SK-N-SH treated with all-trans-retinoic acid at 6 μM for 48 hours (cell line): ENCODE measurements around the gene CADM1.

Source experiments
- ARNTL ChIP-seq: fragments of 450-650 bp; formaldehyde crosslinking; IDR thresholded peaks from 2 replicates; pipeline ENCODE4 v1.5.0; 2020; ENCODE audit warnings: low read depth, mild to moderate bottlenecking, moderate library complexity, borderline replicate concordance
- CSDC2 ChIP-seq: fragments of 250-450 bp; sonication (Bioruptor Pico); IDR thresholded peaks from 2 replicates; pipeline ENCODE4 v1.5.0; 2020; ENCODE audit warnings: mild to moderate bottlenecking, moderate library complexity
- ESRRG ChIP-seq: fragments of 250-450 bp; sonication (Bioruptor Pico); IDR thresholded peaks from 2 replicates; pipeline ENCODE4 v1.6.1; 2021; ENCODE audit warnings: mild to moderate bottlenecking
- ISL1 ChIP-seq: fragments of 250-450 bp; sonication (Bioruptor Pico); IDR thresholded peaks from 2 replicates; pipeline ENCODE4 v2.1.2; 2022; ENCODE audit warnings: mild to moderate bottlenecking, moderate library complexity
- ZC3H10 ChIP-seq: fragments of 250-450 bp; sonication (Bioruptor Pico); IDR thresholded peaks from 2 replicates; pipeline ENCODE4 v1.5.1; 2021; ENCODE audit warnings: mild to moderate bottlenecking, moderate library complexity
- ZFP3 ChIP-seq: fragments of 250-450 bp; sonication (Bioruptor Pico); IDR thresholded peaks from 2 replicates; pipeline ENCODE4 v1.5.0; 2020; ENCODE audit warnings: mild to moderate bottlenecking, moderate library complexity
- ZFP30 ChIP-seq: fragments of 450-650 bp; formaldehyde crosslinking; IDR thresholded peaks from 2 replicates; pipeline ENCODE4 v1.5.0; 2022; ENCODE audit warnings: mild to moderate bottlenecking, moderate library complexity
- ZNF565 ChIP-seq: fragments of 450-650 bp; formaldehyde crosslinking; conservative IDR thresholded peaks from 2 replicates; pipeline ENCODE4 v1.5.0; 2020; ENCODE audit warnings: low read depth, mild to moderate bottlenecking, moderate library complexity
- TF ChIP-seq, protein P1 (sequence below): fragments of 250-450 bp; sonication (Bioruptor Pico); IDR thresholded peaks from 2 replicates; pipeline ENCODE4 v1.5.0; 2020; ENCODE audit warnings: mild to moderate bottlenecking, moderate library complexity
- TF ChIP-seq, protein P2 (sequence below): fragments of 250-450 bp; sonication (Bioruptor Pico); IDR thresholded peaks from 2 replicates; pipeline ENCODE4 v1.5.1; 2020; ENCODE audit warnings: low read depth, mild to moderate bottlenecking, moderate library complexity
- TF ChIP-seq, protein P3 (sequence below): fragments of 250-450 bp; sonication (Bioruptor Pico); IDR thresholded peaks from 2 replicates; pipeline ENCODE4 v1.8.0; 2020; ENCODE audit warnings: mild to moderate bottlenecking, moderate library complexity, borderline replicate concordance
- TF ChIP-seq, protein P4 (sequence below): fragments of 250-450 bp; sonication (Bioruptor Pico); IDR thresholded peaks from 2 replicates; pipeline ENCODE4 v1.5.1; 2021; ENCODE audit warnings: mild to moderate bottlenecking, moderate library complexity

DNA sequence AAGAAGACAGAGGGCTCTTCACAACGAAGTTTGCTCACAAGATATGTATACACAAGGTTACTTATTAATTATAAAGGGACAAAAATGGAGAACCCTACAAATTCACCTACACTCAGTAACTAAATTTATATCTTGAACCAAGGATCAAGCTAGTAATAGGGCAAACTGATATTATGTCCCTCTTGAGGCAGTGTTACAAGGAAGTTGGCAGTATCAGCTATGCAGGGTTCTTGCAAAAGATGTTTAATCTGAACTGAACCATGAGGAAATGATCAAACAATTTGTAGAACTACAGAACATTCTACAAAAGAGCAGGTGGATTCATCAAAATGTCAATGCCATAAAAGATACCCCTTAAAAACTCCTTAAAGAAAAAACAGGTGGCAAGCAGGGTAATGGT is 10.7 kb downstream of the CADM1 start:
- no peak for TF ChIP-seq ZNF565 (CRISPR knock-in tag)
- TF ChIP-seq, protein P1, sequence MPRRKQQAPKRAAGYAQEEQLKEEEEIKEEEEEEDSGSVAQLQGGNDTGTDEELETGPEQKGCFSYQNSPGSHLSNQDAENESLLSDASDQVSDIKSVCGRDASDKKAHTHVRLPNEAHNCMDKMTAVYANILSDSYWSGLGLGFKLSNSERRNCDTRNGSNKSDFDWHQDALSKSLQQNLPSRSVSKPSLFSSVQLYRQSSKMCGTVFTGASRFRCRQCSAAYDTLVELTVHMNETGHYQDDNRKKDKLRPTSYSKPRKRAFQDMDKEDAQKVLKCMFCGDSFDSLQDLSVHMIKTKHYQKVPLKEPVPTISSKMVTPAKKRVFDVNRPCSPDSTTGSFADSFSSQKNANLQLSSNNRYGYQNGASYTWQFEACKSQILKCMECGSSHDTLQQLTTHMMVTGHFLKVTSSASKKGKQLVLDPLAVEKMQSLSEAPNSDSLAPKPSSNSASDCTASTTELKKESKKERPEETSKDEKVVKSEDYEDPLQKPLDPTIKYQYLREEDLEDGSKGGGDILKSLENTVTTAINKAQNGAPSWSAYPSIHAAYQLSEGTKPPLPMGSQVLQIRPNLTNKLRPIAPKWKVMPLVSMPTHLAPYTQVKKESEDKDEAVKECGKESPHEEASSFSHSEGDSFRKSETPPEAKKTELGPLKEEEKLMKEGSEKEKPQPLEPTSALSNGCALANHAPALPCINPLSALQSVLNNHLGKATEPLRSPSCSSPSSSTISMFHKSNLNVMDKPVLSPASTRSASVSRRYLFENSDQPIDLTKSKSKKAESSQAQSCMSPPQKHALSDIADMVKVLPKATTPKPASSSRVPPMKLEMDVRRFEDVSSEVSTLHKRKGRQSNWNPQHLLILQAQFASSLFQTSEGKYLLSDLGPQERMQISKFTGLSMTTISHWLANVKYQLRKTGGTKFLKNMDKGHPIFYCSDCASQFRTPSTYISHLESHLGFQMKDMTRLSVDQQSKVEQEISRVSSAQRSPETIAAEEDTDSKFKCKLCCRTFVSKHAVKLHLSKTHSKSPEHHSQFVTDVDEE (CRISPR knock-in tag), result no peak
- TF ChIP-seq, protein P2, sequence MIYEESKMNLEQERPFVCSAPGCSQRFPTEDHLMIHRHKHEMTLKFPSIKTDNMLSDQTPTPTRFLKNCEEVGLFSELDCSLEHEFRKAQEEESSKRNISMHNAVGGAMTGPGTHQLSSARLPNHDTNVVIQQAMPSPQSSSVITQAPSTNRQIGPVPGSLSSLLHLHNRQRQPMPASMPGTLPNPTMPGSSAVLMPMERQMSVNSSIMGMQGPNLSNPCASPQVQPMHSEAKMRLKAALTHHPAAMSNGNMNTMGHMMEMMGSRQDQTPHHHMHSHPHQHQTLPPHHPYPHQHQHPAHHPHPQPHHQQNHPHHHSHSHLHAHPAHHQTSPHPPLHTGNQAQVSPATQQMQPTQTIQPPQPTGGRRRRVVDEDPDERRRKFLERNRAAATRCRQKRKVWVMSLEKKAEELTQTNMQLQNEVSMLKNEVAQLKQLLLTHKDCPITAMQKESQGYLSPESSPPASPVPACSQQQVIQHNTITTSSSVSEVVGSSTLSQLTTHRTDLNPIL (CRISPR knock-in tag), result no peak
- no peak for TF ChIP-seq ZC3H10 (CRISPR knock-in tag)
- TF ChIP-seq ARNTL (CRISPR knock-in tag), result no peak
- no peak for TF ChIP-seq ZFP3 (CRISPR knock-in tag)
- TF ChIP-seq, protein P3, sequence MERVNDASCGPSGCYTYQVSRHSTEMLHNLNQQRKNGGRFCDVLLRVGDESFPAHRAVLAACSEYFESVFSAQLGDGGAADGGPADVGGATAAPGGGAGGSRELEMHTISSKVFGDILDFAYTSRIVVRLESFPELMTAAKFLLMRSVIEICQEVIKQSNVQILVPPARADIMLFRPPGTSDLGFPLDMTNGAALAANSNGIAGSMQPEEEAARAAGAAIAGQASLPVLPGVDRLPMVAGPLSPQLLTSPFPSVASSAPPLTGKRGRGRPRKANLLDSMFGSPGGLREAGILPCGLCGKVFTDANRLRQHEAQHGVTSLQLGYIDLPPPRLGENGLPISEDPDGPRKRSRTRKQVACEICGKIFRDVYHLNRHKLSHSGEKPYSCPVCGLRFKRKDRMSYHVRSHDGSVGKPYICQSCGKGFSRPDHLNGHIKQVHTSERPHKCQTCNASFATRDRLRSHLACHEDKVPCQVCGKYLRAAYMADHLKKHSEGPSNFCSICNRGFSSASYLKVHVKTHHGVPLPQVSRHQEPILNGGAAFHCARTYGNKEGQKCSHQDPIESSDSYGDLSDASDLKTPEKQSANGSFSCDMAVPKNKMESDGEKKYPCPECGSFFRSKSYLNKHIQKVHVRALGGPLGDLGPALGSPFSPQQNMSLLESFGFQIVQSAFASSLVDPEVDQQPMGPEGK (CRISPR knock-in tag), result no peak
- no peak for TF ChIP-seq ZFP30 (CRISPR knock-in tag)
- TF ChIP-seq CSDC2 (CRISPR knock-in tag), result no peak
- no peak for TF ChIP-seq ESRRG (CRISPR knock-in tag)
- no peak for TF ChIP-seq ISL1
- TF ChIP-seq, protein P4, sequence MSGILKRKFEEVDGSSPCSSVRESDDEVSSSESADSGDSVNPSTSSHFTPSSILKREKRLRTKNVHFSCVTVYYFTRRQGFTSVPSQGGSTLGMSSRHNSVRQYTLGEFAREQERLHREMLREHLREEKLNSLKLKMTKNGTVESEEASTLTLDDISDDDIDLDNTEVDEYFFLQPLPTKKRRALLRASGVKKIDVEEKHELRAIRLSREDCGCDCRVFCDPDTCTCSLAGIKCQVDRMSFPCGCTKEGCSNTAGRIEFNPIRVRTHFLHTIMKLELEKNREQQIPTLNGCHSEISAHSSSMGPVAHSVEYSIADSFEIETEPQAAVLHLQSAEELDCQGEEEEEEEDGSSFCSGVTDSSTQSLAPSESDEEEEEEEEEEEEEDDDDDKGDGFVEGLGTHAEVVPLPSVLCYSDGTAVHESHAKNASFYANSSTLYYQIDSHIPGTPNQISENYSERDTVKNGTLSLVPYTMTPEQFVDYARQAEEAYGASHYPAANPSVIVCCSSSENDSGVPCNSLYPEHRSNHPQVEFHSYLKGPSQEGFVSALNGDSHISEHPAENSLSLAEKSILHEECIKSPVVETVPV (CRISPR knock-in tag), result no peak
